K562 (cell line): Measurements from ENCODE around the gene RPL22L1. TPM values are rescaled to one million over a fixed set of nuclear protein-coding genes. Genes with fewer than 3 reads are reported as not detected.
A peak's percentile ranks its signal among the peaks of the same experiment; 100 is the strongest.

Experiments
- ELF2 ChIP-seq: fragments of 250-450 bp; sonication (Bioruptor Pico); IDR thresholded peaks from 2 replicates; pipeline ENCODE4 v1.5.0; 2021; ENCODE audit warnings: mild to moderate bottlenecking
- HEY1 ChIP-seq: fragments of 250-450 bp; sonication (Bioruptor Pico); IDR thresholded peaks from 2 replicates; pipeline ENCODE4 v1.5.0; 2020; ENCODE audit warnings: mild to moderate bottlenecking, moderate library complexity, borderline replicate concordance
- MECOM ChIP-seq: fragments of 250-450 bp; sonication (Bioruptor Pico); IDR thresholded peaks from 2 replicates; pipeline ENCODE4 v1.8.0; 2022; ENCODE audit warnings: inconsistent platforms
- ZNF324 ChIP-seq: fragments of 250-450 bp; sonication (Bioruptor Pico); IDR thresholded peaks from 2 replicates; pipeline ENCODE4 v1.4.0; 2020; ENCODE audit warnings: mild to moderate bottlenecking
- ZNF583 ChIP-seq: fragments of 250-450 bp; sonication (Bioruptor Pico); IDR thresholded peaks from 2 replicates; pipeline ENCODE4 v1.4.0; 2020
- ZNF75A ChIP-seq: fragments of 450-650 bp; formaldehyde crosslinking; IDR thresholded peaks from 2 replicates; pipeline ENCODE4 v1.4.0; 2020; ENCODE audit warnings: mild to moderate bottlenecking
- ZNF79 ChIP-seq: fragments of 250-450 bp; sonication (Bioruptor Pico); IDR thresholded peaks from 2 replicates; pipeline ENCODE4 v1.4.0; 2020; ENCODE audit warnings: low read depth, mild to moderate bottlenecking, moderate library complexity
- polyA plus RNA-seq, 8 experiments: library from polyadenylated mRNA; depleted of rRNA in 4 of 8; stranded (reverse) in 5 of 8; unstranded in 3 of 8; fragments of >200 nt; fragmentation: Nextera tagmentation in 2 of 8; fragmentation: Illumina TruSeq in 1 of 8; extraction: Ambion mirVana in 2 of 8; extraction: Trizol in 1 of 8; gene quantifications; 2 replicates each; pipeline versions ENCODE4 v1.2.1 to v1.2.3, GENCODE V29; 2011 to 2014; ENCODE audit warnings: inconsistent platforms in 1 of 8, missing spikeins in 1 of 8
- total RNA-seq, 7 experiments: library from RNA; depleted of rRNA in 6 of 7; stranded (reverse); fragments of >200 nt in 6 of 7; fragmentation: Illumina TruSeq in 2 of 7; extraction: Trizol in 2 of 7; gene quantifications; 2 replicates each; pipeline versions ENCODE4 v1.2.1 to v1.2.3, GENCODE V29; 2011 to 2021; ENCODE audit warnings: low replicate concordance in 1 of 7
- TF ChIP-seq, protein P1 (sequence below): fragments of 450-650 bp; IDR thresholded peaks from 2 replicates; pipeline ENCODE4 v1.6.1; 2017; ENCODE audit warnings: antibody characterized with exemption, mild to moderate bottlenecking
- TF ChIP-seq, protein P2 (sequence below): fragments of 450-650 bp; formaldehyde crosslinking; IDR thresholded peaks from 2 replicates; pipeline ENCODE4 v1.4.0; 2022; ENCODE audit warnings: mild to moderate bottlenecking, moderate library complexity
- TF ChIP-seq, protein P3 (sequence below): fragments of 250-450 bp; sonication (Bioruptor Pico); IDR thresholded peaks from 2 replicates; pipeline ENCODE4 v1.4.0; 2020; ENCODE audit warnings: mild to moderate bottlenecking, moderate library complexity, borderline replicate concordance

The RPL22L1 gene
- total and polyA plus RNA-seq, 9 of the 15 experiments (the other 6 are each of a cell fraction or from before 2014, with no cell fraction given) = 53.9 to 198 (median 108) TPM

DNA sequence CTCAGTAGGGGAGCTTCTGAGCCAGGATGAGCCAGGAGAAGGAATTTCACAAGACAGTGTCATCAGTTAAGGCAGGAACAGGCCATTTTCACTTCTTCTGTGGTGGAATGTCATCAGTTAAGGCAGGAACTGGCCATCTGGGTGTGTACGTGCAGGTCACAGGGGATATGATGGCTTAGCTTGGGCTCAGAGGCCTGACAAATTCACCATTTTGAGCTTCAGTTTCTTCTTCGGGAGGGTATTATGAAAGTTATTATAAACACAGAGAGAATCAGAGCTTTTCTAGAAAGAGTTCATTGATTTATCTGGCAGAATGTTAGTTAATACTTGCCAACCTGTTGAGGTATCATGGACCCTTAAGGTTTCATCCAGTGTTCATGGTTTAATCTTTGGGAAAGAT is 46.4 kb downstream of the RPL22L1 start (continued):
- TF ChIP-seq, protein P1, sequence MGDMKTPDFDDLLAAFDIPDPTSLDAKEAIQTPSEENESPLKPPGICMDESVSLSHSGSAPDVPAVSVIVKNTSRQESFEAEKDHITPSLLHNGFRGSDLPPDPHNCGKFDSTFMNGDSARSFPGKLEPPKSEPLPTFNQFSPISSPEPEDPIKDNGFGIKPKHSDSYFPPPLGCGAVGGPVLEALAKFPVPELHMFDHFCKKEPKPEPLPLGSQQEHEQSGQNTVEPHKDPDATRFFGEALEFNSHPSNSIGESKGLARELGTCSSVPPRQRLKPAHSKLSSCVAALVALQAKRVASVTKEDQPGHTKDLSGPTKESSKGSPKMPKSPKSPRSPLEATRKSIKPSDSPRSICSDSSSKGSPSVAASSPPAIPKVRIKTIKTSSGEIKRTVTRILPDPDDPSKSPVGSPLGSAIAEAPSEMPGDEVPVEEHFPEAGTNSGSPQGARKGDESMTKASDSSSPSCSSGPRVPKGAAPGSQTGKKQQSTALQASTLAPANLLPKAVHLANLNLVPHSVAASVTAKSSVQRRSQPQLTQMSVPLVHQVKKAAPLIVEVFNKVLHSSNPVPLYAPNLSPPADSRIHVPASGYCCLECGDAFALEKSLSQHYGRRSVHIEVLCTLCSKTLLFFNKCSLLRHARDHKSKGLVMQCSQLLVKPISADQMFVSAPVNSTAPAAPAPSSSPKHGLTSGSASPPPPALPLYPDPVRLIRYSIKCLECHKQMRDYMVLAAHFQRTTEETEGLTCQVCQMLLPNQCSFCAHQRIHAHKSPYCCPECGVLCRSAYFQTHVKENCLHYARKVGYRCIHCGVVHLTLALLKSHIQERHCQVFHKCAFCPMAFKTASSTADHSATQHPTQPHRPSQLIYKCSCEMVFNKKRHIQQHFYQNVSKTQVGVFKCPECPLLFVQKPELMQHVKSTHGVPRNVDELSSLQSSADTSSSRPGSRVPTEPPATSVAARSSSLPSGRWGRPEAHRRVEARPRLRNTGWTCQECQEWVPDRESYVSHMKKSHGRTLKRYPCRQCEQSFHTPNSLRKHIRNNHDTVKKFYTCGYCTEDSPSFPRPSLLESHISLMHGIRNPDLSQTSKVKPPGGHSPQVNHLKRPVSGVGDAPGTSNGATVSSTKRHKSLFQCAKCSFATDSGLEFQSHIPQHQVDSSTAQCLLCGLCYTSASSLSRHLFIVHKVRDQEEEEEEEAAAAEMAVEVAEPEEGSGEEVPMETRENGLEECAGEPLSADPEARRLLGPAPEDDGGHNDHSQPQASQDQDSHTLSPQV = peak; percentile 79
- TF ChIP-seq ZNF324 (CRISPR knock-in tag) (0 out of 2 replicates have a peak, but pooled peaks have one; percentile 12), ELF2 (CRISPR knock-in tag) (0 out of 2 replicates have a peak, but pooled peaks have one; percentile 53), ZNF583 (0 out of 2 replicates have a peak, but pooled peaks have one; percentile 15), ZNF79 (CRISPR knock-in tag) (peak; percentile 61; the same call in 1 of the 2 replicates), HEY1 (CRISPR knock-in tag) (0 out of 2 replicates have a peak, but pooled peaks have one; percentile 24), MECOM (peak; percentile 89), ZNF75A (CRISPR knock-in tag) (peak; percentile 76; the same call in 1 of the 2 replicates)
- TF ChIP-seq, protein P2, sequence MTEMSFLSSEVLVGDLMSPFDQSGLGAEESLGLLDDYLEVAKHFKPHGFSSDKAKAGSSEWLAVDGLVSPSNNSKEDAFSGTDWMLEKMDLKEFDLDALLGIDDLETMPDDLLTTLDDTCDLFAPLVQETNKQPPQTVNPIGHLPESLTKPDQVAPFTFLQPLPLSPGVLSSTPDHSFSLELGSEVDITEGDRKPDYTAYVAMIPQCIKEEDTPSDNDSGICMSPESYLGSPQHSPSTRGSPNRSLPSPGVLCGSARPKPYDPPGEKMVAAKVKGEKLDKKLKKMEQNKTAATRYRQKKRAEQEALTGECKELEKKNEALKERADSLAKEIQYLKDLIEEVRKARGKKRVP (CRISPR knock-in tag) = 0 out of 2 replicates have a peak, but pooled peaks have one; percentile 10
- TF ChIP-seq, protein P3, sequence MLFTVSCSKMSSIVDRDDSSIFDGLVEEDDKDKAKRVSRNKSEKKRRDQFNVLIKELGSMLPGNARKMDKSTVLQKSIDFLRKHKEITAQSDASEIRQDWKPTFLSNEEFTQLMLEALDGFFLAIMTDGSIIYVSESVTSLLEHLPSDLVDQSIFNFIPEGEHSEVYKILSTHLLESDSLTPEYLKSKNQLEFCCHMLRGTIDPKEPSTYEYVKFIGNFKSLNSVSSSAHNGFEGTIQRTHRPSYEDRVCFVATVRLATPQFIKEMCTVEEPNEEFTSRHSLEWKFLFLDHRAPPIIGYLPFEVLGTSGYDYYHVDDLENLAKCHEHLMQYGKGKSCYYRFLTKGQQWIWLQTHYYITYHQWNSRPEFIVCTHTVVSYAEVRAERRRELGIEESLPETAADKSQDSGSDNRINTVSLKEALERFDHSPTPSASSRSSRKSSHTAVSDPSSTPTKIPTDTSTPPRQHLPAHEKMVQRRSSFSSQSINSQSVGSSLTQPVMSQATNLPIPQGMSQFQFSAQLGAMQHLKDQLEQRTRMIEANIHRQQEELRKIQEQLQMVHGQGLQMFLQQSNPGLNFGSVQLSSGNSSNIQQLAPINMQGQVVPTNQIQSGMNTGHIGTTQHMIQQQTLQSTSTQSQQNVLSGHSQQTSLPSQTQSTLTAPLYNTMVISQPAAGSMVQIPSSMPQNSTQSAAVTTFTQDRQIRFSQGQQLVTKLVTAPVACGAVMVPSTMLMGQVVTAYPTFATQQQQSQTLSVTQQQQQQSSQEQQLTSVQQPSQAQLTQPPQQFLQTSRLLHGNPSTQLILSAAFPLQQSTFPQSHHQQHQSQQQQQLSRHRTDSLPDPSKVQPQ (CRISPR knock-in tag) = peak; percentile 72; the same call in 1 of the 2 replicates
